GM12878 (cell line): Measurements from ENCODE around the gene PEX6. TPM values are rescaled to one million over a fixed set of nuclear protein-coding genes. Genes with fewer than 3 reads are reported as not detected.

Experiments used
- ATAC-seq: fragments of 200-7000 bp; cut with Tn5 transposase; 3 replicates; pipeline ENCODE4 v1.9.1; 2020; ENCODE audit warnings: mild to moderate bottlenecking, moderate library complexity
- BruUV-seq: library from RNA; stranded (reverse); fragments of 400-500 nt; replicated peaks from 2 replicates; lab custom pipeline; 2021; lab: Mats Ljungman, UMichigan
- CTCF ChIA-PET: fragments of 300-600 bp; sonication (Branson Sonifier 250); formaldehyde crosslinking; extraction: SDS; loops from one replicate; lab custom pipeline; 2021; ENCODE audit warnings: inconsistent platforms; lab: Yijun Ruan, JAX
- POLR2A ChIA-PET: fragments of 350-600 bp; formaldehyde crosslinking; extraction: SDS; loops from one replicate; lab custom pipeline; 2021; ENCODE audit warnings: inconsistent platforms; lab: Charles Lee
- RAD21 ChIA-PET: fragments of 300-600 bp; sonication (Branson Sonifier 250); formaldehyde crosslinking; loops from one replicate; lab custom pipeline; 2023; ENCODE audit warnings: antibody characterized with exemption; ENCODE audit not compliant: unreplicated experiment; lab: Charles Lee
- SMC1A ChIA-PET: fragments of 300-600 bp; sonication (Branson Sonifier 250); formaldehyde crosslinking; loops from one replicate; lab custom pipeline; 2023; ENCODE audit not compliant: unreplicated experiment, uncharacterized antibody; lab: Charles Lee
- DNase-seq: peaks from one replicate; pipeline ENCODE4 v3.0.0-alpha.2; 2011; ENCODE audit warnings: low read depth, low spot score
- FAIRE-seq: peaks from 3 replicates; lab custom pipeline; 2011; peaks lifted over from hg19 to GRCh38; lab: Jason Lieb, UNC
- H2AFZ ChIP-seq: 2 replicates; pipeline ENCODE4 v1.6.0; 2011; ENCODE audit warnings: low read depth, low read length, control low read depth; ENCODE audit not compliant: control insufficient read depth
- H3K27ac ChIP-seq: 2 replicates; pipeline ENCODE4 v1.5.1; 2011; ENCODE audit warnings: control low read depth; ENCODE audit not compliant: control insufficient read depth, insufficient read depth
- H3K27me3 ChIP-seq, 2 experiments: replicated peaks in 1 of 2; 2 replicates each; pipeline versions ENCODE4 v1.6.0 to v1.6.1; 2011; ENCODE audit warnings: low read length in 1 of 2; ENCODE audit not compliant: control insufficient read depth in 2 of 2, insufficient read depth in 2 of 2
- H3K36me3 ChIP-seq, 2 experiments: 2 replicates each; pipeline ENCODE4 v1.5.1; 2011; ENCODE audit warnings: low read length in 1 of 2; ENCODE audit not compliant: control insufficient read depth in 2 of 2, insufficient read depth in 2 of 2
- H3K4me1 ChIP-seq: 2 replicates; pipeline ENCODE4 v1.6.1; 2011; ENCODE audit warnings: mild to moderate bottlenecking, low read length, moderate library complexity, mixed read lengths; ENCODE audit not compliant: control insufficient read depth, insufficient read depth
- H3K4me2 ChIP-seq: 2 replicates; pipeline ENCODE4 v1.6.0; 2011; ENCODE audit warnings: control low read depth; ENCODE audit not compliant: control insufficient read depth, insufficient read depth
- H3K4me3 ChIP-seq: fragments of 200-600 bp; sonication (generic); 2 replicates; pipeline ENCODE4 v1.5.1; 2016
- H3K79me2 ChIP-seq: 2 replicates; pipeline ENCODE4 v1.6.0; 2011; ENCODE audit warnings: low read length; ENCODE audit not compliant: control insufficient read depth, insufficient read depth
- H3K9ac ChIP-seq: 2 replicates; pipeline ENCODE4 v1.8.0; 2011; ENCODE audit warnings: low read length, control low read depth, mixed read lengths; ENCODE audit not compliant: control insufficient read depth, insufficient read depth
- H3K9me3 ChIP-seq: replicated peaks from 3 replicates; pipeline ENCODE4 v1.5.1; 2011; ENCODE audit warnings: mild to moderate bottlenecking, low read length; ENCODE audit not compliant: control insufficient read depth, insufficient read depth
- H4K20me1 ChIP-seq: 2 replicates; pipeline ENCODE4 v1.6.0; 2011; ENCODE audit not compliant: control insufficient read depth, insufficient read depth
- BACH1 ChIP-seq: fragments of 450-650 bp; IDR thresholded peaks from 2 replicates; pipeline ENCODE4 v1.6.1; 2017; ENCODE audit warnings: mild to moderate bottlenecking, borderline replicate concordance
- BMI1 ChIP-seq: fragments of 450-650 bp; IDR thresholded peaks from 2 replicates; pipeline ENCODE4 v1.6.1; 2016; ENCODE audit warnings: mild to moderate bottlenecking, moderate library complexity, borderline replicate concordance
- CHD4 ChIP-seq: fragments of 200-600 bp; sonication (generic); IDR thresholded peaks from 2 replicates; pipeline ENCODE4 v1.6.1; 2016; ENCODE audit warnings: mild to moderate bottlenecking
- NBN ChIP-seq: fragments of 450-650 bp; IDR thresholded peaks from 2 replicates; pipeline ENCODE4 v1.6.1; 2016
- NR2C2 ChIP-seq: IDR thresholded peaks from 2 replicates; pipeline ENCODE4 v1.6.1; 2011; ENCODE audit warnings: borderline replicate concordance, low read depth; ENCODE audit not compliant: control insufficient read depth, insufficient read length
- NR2F1 ChIP-seq: fragments of 450-650 bp; conservative IDR thresholded peaks from 2 replicates; pipeline ENCODE4 v1.6.1; 2017; ENCODE audit warnings: mild to moderate bottlenecking
- NRF1 ChIP-seq: conservative IDR thresholded peaks from 2 replicates; pipeline ENCODE4 v1.6.1; 2011; ENCODE audit warnings: mild to moderate bottlenecking, low read depth, low read length, improper control_type of control experiment
- PML ChIP-seq: IDR thresholded peaks from 2 replicates; pipeline ENCODE4 v1.6.1; 2012; ENCODE audit warnings: low read length, inconsistent platforms
- STAT1 ChIP-seq: fragments of 450-650 bp; conservative IDR thresholded peaks from 2 replicates; pipeline ENCODE4 v1.6.1; 2014; ENCODE audit warnings: antibody characterized with exemption, mild to moderate bottlenecking
- TCF12 ChIP-seq: IDR thresholded peaks from 2 replicates; pipeline ENCODE4 v1.6.1; 2011; ENCODE audit warnings: low read depth, mild to moderate bottlenecking, low read length
- ZBED1 ChIP-seq: IDR thresholded peaks from 2 replicates; pipeline ENCODE4 v1.6.1; 2016; ENCODE audit warnings: borderline replicate concordance
- ZBTB11 ChIP-seq: fragments of 450-650 bp; formaldehyde crosslinking; IDR thresholded peaks from 2 replicates; pipeline ENCODE4 v1.5.0; 2022; ENCODE audit warnings: mild to moderate bottlenecking, missing genetic modification characterization
- WGBS: methylation state at CpG from one replicate; pipeline ENCODE4 v1.1.6; 2016; ENCODE audit warnings: low lambda C conversion rate; ENCODE audit not compliant: insufficient replicate concordance, insufficient coverage; ENCODE audit errors: missing lambda C conversion rate; 5-methylcytosine and 5-hydroxymethylcytosine counted together
- in situ Hi-C: fragments of 300-500 bp; cut with MboI; formaldehyde crosslinking; loops from 9 replicates; pipeline ENCODE4 v1.14.3; 2018; ENCODE audit warnings: mixed read lengths
- intact Hi-C: fragments of 100-400 bp; cut with micrococcal nuclease; formaldehyde crosslinking; loops from one replicate; pipeline ENCODE4 v1.14.2; 2022; ENCODE audit not compliant: unreplicated experiment
- polyA plus RNA-seq, 11 experiments: library from polyadenylated mRNA; depleted of rRNA in 4 of 11; unstranded in 6 of 11; stranded (reverse) in 5 of 11; fragments of >200 nt; fragmentation: Nextera tagmentation in 4 of 11; fragmentation: Illumina TruSeq in 1 of 11; extraction: Ambion mirVana in 4 of 11; extraction: Trizol in 1 of 11; gene quantifications; 1 replicate in 1 of 11; 2 replicates in 10 of 11; pipeline versions ENCODE4 v1.2.1 to v1.2.3, GENCODE V29; 2011 to 2016; ENCODE audit warnings: inconsistent platforms in 2 of 11, missing spikeins in 2 of 11, low read depth in 1 of 11
- total RNA-seq, 4 experiments: library from RNA; depleted of rRNA in 3 of 4; stranded (reverse); fragments of >200 nt in 3 of 4; fragmentation: Illumina TruSeq in 1 of 4; extraction: Trizol in 1 of 4; gene quantifications; 2 replicates each; pipeline versions ENCODE4 v1.2.1 to v1.2.3, GENCODE V29; 2013 to 2021

PEX6 gene
- total and polyA plus RNA-seq, 10 of the 15 experiments (the other 5 are each of a cell fraction or from before 2014, with no cell fraction given), result 0.39 to 21.1 (median 7.8) TPM

DNA sequence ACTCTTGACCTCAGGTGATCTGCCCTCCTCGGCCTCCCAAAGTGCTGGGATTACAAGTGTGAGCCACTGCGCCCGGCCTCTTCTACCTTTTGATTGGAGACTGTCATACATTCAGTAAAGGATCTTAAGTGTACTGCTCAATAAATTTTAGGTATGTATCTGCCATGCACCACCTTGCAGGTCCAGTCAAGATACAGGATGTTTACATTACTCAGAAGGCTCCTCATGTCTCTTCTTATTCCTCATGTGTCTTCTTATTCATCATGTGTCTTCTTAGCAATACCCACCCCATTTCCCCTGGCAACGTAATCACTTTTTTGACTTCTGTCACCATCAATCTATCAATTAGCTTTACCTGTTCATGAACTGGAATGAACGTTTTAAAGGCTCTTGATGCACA, 26.9 kb upstream of the PEX6 start:
- H3K9ac ChIP-seq, result no peak overlapping the region
- no peak for DNase-seq
- ChIA-PET CTCF (interaction anchor here (0.9 to 1.9 kb wide), 3 partner anchors 8 to 137 kb away, joined by 3 to 7 read pairs (median 4); partner anchors contain the start of gene KLHDC3), POLR2A (interaction anchor here (0.6 to 1.3 kb wide), 3 partner anchors 14 to 559 kb away, joined by 3 to 4 read pairs (median 3); partner anchors contain the start of gene PPP2R5D), SMC1A (interaction anchor here (1.2 kb wide), 1 partner anchor 9 kb away, joined by 4 read pairs; no protein-coding TSS in a partner anchor), RAD21 (interaction anchor here (1.9 kb wide), 1 partner anchor 41 kb away, joined by 4 read pairs; no protein-coding TSS in a partner anchor)
- no peaks in the 10 kb centered on the region for H3K4me1 ChIP-seq
- no peak overlapping the region for H3K27ac ChIP-seq
- 96% methylated on average over 5 of the region's 5 CpGs for WGBS
- TF ChIP-seq CHD4, result no peak
- TF ChIP-seq PML, result no peak
- no peak for TF ChIP-seq NRF1
- TF ChIP-seq BACH1, result no peak
- no peak for TF ChIP-seq BMI1
- no peak for TF ChIP-seq ZBED1
- TF ChIP-seq NR2F1, result no peak
- TF ChIP-seq TCF12, result no peak
- TF ChIP-seq NBN, result no peak
- TF ChIP-seq STAT1, result no peak
- TF ChIP-seq NR2C2, result no peak
- TF ChIP-seq ZBTB11 (CRISPR knock-in tag), result no peak
- H3K79me2 ChIP-seq, result no peaks in the 10 kb centered on the region
- peaks cover 16 to 17% of the 10 kb centered on the region in 2 experiments for H3K36me3 ChIP-seq
- no peak overlapping the region for H3K4me2 ChIP-seq
- no peaks in the 10 kb centered on the region for H4K20me1 ChIP-seq
- no peak for ATAC-seq
- FAIRE-seq, result no peak
- no peaks in the 10 kb centered on the region for H3K9me3 ChIP-seq
- no TSS peak for BruUV-seq
- no peaks in the 10 kb centered on the region for H3K27me3 ChIP-seq
- intact Hi-C loops (loop anchor here (5.0 kb wide), 1 partner anchor 104 kb away; no protein-coding TSS in a partner anchor), in situ Hi-C loops (no loop called here)
- no peak overlapping the region for H2AFZ ChIP-seq
- no peak overlapping the region for H3K4me3 ChIP-seq
